Measurements from ENCODE around the gene SMS.
"Not testable (repeated sequence)": the region's sequence is repeated elsewhere in the genome, so short reads cannot be mapped to it uniquely, and the experiment has no call there.

Gene SMS

GRCh38 chrX:21940356-21940829 lies at the start of gene SMS:
TSS of gene SMS (plus strand) at chrX:21940709. CDS start at chrX:21940825, 116 bp downstream.
- peak; percentile 68 for DNase-seq (ENCODE audit: low spot score)

- no peak for DNase-seq (ENCODE audit: low spot score)
These were observed 35.2 kb upstream of the SMS start for GRCh38 chrX:21905313-21905712.

- DNase-seq (ENCODE audit: low spot score), result no peak
These were observed 34.6 kb upstream of the SMS start for GRCh38 chrX:21905953-21906352.

DNA sequence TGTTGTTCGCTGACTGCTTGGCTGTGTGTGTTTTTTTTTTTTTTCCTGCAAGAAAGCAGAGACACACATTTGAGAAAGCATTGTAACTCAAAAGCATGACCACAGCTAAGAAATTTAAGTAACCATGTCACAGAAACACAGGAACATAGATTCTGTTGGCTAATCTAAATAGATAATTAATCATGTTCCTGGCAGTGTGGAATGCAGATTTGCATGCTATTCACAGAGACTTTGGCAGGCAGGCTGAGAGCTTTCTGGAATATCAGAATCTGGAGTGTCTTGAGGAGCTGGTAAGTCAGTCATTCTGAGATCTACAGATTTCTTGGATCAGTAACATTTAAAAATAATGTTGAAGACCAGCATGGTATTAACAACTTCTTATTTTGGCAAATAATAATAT lies 33.2 kb upstream of the SMS start:
- DNase-seq (ENCODE audit: low spot score), result no peak

DNA sequence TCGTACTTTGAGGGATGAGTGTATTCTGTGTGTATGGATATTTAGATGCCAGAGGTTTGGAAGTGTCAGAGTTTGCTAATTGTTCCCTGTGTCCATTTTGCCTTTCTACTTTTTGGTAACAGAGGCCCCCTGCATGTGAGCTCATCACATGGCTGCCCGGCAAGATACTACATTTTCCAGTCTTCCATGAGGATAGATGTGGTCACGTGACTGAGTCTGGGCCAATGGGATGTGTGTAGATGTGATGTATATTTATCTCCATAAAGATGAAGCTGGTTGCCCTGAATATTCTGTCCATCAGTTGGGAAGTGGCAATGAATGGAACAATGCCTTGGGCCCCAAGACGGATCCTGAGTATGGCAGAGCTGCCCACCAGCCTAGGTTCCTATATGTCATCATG lies 29.0 kb upstream of the SMS start:
- no peak for DNase-seq (ENCODE audit: low spot score)

GRCh38 chrX:21912220-21912619 lies 28.3 kb upstream of the SMS start:
- DNase-seq (ENCODE audit: low spot score), result no peak

- no peak for DNase-seq (ENCODE audit: low spot score)
These were observed 27.5 kb upstream of the SMS start for GRCh38 chrX:21912989-21913388.

DNA sequence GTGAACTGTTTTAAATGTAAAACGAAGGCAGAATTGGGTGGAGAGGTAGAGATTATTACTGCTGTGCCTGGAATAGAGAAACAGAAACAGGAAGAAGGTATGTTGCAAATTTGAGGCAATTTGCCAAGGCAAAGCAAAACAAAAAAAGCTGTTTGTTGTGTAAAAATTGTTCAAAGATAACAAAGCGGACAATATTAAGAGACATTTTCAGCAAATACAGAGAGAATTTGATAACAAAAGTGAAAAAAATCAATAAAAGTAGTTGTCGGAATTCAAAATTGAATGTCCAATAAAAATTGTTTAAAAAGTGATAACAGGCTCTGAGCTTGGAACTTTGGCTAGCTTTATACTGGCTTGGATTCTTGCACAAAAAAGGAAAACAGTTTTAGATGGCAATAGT lies 14.4 kb upstream of the SMS start:
- no peak for DNase-seq (ENCODE audit: low spot score)

DNA sequence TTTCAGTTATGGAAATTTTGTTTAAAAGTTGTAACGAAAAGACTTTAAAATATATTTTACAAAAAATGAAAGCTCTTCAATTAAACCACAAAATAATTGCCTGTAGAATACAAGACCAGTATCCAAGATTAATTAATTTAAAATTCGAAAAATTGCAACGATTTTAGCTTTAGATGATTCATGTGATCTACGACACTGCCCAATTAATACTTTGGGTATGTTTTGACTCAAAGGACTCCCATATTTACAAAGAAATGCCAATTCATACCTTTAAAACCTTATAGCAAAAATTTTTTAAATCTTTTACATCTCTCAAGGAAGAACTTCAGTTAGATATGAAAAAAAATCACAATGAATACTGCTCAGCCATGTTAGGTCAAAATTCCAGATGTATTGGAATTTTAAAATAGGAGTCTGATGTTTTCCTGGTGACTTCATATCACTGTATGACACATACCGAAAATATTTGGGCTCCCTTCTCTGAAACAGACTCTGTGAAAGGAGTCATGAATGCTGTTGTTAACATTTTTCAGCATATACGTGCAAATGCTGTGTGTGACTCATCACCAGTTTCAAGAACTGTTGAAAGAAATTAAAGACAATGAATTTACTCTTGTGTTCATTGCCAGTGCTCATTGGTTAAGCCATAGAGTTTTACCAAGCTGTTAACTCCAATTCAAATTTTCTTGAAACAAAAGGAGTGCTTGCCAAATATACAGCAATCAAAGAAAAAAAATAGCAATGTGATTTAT lies 13.8 kb upstream of the SMS start:
- peak; percentile 77 for DNase-seq (ENCODE audit: low spot score)

- no peak for DNase-seq (ENCODE audit: low spot score)
These were observed 11.3 kb upstream of the SMS start for GRCh38 chrX:21929209-21929608.

DNA sequence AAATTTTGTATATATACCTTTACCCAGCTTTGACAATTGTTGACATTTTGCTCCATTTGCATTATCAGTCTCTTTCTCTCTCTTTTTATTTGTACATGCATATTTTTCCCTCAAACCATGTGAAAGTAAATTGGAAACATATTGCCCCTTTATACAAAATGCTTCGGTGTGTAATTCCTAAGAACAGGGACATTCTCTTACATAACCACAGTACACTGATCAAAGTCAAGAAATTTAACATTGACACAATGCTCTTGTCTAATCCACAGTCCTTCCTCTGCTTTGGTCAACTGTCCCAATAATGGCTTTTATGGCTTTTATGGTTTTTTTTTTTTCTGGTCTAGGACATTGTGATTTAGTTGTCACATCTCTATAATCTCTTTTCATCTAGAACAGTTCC lies 9.5 kb upstream of the SMS start:
- no peak for DNase-seq (ENCODE audit: low spot score)

DNA sequence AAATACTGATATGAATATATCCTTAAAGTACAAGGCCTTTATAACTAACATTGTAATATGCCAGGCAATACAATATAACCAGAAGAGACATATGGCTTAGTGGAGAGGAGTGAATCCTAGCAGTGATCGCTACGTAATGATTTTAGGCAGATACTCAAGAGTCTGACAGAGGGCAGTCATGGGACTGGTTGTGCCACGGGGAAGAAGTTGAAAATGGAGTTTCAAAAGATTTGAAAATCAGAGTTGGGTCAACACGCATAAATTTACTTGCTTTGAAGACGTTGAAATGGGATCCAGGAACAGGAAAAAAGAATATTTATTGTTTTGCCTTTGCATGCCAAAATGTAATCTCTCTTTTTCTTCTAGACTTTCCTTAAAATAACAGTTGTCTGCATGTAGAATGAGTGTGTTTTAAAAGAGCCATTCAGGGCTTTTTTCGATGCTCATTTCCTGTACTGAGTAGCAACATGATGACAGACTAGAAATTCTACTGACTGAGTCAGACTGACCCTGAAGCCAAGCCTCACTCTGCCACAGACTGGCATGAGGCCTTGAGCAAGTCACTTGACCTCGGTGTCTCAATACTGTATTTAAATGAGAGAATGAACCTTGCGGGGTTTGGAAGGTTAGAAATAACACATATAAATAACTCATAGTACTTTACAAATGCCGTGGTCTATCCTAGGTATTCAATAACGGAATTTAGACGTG lies 8.1 kb upstream of the SMS start:
- DNase-seq (ENCODE audit: low spot score), result no peak

GRCh38 chrX:21933077-21933476 lies 7.4 kb upstream of the SMS start:
- DNase-seq (ENCODE audit: low spot score), result no peak

- DNase-seq (ENCODE audit: low spot score), result no peak
These were observed 6.1 kb upstream of the SMS start for GRCh38 chrX:21934414-21934813.

DNA sequence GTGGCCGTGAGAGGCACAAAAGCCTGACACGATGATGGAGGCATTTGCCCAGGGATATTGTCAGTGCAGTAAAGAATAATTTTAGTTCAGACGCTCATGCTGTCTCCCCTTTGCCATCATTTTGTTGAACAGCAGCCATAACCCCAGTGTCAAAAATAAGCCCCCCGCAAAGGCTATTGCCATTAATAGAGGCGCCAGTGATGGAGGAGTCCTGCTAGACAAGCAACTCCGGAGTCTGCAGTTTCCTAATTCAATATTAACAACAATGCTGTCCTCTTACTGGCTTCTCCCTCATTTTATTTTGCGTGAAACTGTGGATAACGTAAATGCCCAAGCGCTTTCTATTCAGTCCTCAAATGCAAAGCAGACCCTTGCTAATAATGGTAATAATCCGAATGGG lies 603 bp upstream of the SMS start:
- DNase-seq (ENCODE audit: low spot score), result no peak

DNA sequence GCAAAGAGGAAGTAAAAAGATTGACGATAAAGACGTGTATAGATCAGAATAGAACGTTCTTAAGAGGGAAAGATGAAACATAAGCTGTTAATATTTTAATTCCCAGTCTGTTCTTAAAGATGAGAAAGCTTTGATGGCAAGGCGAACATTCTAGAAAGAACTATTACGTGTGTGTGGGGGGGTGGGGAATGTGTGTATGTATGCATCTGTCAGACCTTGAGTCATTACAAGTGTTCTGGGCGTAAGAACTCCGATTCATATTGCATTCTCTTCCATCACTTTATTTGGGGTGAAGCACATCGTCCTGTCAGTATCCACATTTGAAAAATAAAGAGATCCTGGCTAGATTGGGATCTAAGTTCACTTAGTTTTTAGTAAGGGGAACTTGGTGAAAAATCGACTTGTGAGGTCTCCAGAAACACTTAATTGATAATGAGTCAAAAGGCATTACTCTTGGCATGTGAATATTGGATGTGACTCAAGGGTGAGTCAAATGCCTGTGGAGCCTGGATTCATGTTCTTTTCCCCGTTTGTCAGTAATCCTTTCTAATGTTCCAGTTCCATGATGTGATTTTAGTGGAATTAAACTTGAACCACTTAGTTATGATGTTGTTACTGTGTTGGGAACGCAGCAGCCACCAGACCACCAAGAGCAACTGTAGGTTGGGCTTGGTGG lies 3.1 kb downstream of the SMS start:
- no peak for DNase-seq (ENCODE audit: low spot score)

DNA sequence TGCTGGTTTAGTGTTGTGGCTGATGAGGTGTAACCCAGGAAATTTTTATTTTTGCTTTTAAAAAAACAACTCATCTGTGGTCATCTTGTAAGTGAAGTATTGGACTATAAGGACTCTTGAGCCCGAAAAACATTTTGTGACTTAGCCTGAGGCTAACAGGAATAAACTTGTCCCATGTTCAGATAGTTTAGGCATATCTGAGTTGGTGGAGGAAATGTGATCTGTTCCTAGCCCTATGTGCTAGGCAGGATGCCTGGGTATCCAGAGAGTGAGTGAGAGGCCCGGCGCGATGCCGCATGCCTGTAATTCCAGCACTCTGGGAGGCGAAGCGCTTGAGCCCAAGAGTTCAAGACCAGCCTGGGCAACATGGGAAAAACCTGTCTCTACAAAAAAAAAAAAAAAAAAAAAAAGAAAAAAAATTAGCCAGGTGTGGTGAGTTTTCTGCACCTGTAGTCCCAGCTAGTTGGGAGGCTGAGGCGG lies 3.7 kb downstream of the SMS start:
- no peak for DNase-seq (ENCODE audit: low spot score)

DNA sequence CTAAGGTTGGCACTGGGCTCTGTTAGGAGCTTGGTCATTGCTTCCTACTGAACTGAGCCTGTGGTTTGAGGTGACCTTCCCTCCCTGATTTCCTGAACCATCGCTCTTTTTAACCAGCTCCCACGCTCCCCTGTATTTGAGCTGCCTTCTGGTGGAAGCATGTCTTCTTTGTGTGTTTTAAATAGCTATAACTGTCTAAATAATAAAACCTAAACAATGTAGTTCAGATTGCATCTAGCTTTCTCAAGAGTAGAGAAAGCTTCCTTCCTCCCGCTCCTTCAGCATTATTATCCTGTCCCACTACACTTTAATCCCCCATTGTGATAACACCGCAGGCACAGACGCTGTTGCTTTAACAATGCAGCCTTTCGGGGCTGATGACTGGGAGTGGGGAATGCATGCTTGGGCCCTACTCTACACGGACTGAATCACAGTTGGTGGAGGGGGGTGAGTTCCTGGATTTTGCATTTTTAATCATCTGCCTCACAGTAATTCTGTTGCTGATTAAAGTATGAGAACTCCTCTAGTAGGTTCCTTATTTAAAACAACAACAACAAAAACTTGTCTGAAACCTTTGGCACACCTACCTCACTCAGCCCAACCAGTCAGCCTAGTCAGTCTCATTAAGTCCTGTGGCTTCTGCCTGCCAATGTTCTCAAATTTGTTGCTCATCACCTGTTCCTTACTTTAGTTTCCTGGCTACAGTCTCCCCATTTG lies 6.6 kb downstream of the SMS start:
- no peak for DNase-seq (ENCODE audit: low spot score)

DNA sequence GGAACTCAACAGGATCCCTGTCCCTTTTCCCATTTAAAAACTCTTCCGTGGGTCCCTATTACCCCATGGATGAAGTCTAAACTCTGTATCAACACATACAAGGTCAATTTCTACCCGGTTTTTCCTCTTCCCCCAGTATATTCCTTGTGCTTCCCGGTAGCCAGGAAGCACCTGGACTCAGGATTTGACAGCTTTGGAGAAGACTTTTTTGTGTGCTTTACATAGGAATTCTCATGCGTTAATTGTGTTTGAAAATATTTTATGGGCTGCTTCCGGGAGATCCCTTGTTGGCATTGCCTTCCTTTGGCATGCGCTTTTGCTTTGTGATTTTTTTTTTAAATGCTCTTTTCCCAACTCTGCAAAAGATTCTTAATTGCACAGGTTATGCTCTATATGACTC lies 7.2 kb downstream of the SMS start:
- no peak for DNase-seq (ENCODE audit: low spot score)

DNA sequence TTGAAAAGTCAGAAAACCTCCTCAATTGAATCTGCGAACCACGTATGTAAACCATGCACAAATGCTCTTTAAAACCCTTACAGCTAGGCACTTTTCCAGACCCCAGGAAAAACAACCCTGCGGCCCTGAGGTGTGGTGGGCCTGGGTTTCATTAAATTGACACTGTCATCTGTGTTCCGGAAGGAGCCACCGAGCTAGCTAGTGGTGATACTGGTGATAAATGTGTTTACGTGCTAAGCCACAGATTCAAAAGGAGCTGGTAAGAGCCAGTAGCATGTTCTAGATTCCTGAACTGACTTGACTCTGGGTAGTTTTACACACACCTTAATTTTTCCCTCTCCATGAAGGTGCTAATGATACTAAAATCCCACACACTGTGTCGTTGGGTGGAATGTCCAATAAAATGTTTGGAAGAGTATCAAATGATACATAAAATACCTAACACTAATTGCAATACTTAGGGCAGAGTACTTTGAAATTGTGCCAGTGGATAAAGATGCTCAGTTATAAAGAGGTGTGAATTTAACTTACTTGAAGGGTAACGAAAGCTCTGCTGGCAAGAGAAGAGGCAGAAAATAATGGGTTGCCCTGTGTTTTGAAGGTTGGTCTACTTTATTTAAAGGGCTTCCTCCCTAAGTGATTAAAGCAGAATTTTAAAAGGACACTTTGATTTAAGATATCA lies 8.5 kb downstream of the SMS start:
- DNase-seq (ENCODE audit: low spot score), result no peak

DNA sequence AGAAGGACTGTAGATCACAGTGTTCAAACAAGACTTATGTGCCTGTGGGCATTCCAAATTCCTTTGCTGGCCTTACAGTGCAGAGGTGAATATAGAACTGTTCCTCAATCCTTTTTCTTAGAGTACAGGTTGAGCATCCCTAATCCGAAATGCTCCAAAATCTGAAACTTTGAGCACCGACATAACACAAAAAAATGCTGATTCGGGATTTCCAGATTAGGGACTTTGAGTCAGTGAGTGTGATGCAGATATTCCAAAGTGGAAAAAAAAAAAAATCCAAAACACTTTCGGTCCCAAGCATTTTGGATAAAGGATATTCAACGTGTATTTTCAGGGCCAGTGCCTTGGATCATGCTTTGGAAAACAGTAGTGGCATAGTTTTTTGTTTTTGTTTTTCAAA lies 9.2 kb downstream of the SMS start:
- no peak for DNase-seq (ENCODE audit: low spot score)

GRCh38 chrX:21950557-21950956 lies 10.0 kb downstream of the SMS start:
- not testable (repeated sequence) for DNase-seq (ENCODE audit: low spot score)

All from SW480 (cell line).